Measurements from ENCODE around the gene VSIG10.
"Not testable (repeated sequence)": the region's sequence is repeated elsewhere in the genome, so short reads cannot be mapped to it uniquely, and the experiment has no call there.

The VSIG10 gene

GRCh38 chr12:118103201-118103600 lies 610 bp downstream of the VSIG10 start:
- no peak for DNase-seq

- no peak for DNase-seq
Observed at GRCh38 chr12:118102609-118103008, 1.2 kb downstream of the VSIG10 start.

GRCh38 chr12:118102070-118102469 lies 1.7 kb downstream of the VSIG10 start:
- no peak for DNase-seq

- no peak for DNase-seq
Observed at GRCh38 chr12:118101051-118101450, 2.8 kb downstream of the VSIG10 start.

- no peak for DNase-seq
Observed at GRCh38 chr12:118098911-118099671, 4.7 kb downstream of the VSIG10 start.

- DNase-seq = no peak
Observed at GRCh38 chr12:118098401-118098800, 5.4 kb downstream of the VSIG10 start.

GRCh38 chr12:118094039-118094438 lies 9.8 kb downstream of the VSIG10 start:
- no peak for DNase-seq

- DNase-seq = no peak
Observed at GRCh38 chr12:118089782-118090181, 14.0 kb downstream of the VSIG10 start.

GRCh38 chr12:118082161-118082560 lies 21.6 kb downstream of the VSIG10 start:
- no peak for DNase-seq

- not testable (repeated sequence) for DNase-seq
Observed at GRCh38 chr12:118081521-118081920, 22.3 kb downstream of the VSIG10 start.

GRCh38 chr12:118073768-118074167 lies 30.0 kb downstream of the VSIG10 start:
- DNase-seq = no peak

GRCh38 chr12:118070650-118071049 lies 33.2 kb downstream of the VSIG10 start:
- DNase-seq = no peak

- DNase-seq = no peak
Observed at GRCh38 chr12:118068445-118068844, 35.4 kb downstream of the VSIG10 start.

- no peak for DNase-seq
Observed at GRCh38 chr12:118065380-118065779, 38.4 kb downstream of the VSIG10 start.

GRCh38 chr12:118064608-118065007 lies 39.2 kb downstream of the VSIG10 start:
- no peak for DNase-seq

GRCh38 chr12:118063576-118064391 lies 40.0 kb downstream of the VSIG10 start:
- no peak for DNase-seq

- DNase-seq = no peak
Observed at GRCh38 chr12:118061873-118062843, 41.7 kb downstream of the VSIG10 start.

GRCh38 chr12:118061011-118061872 lies 42.6 kb downstream of the VSIG10 start, which contains the start of gene WSB2:
Gene WSB2, minus strand, starts transcription at chr12:118061179. Its CDS starts 131 bp downstream, at chr12:118061048.
- peak; percentile 40 for DNase-seq

GRCh38 chr12:118060301-118061010 lies 43.4 kb downstream of the VSIG10 start:
- DNase-seq = no peak

- DNase-seq = no peak
Observed at GRCh38 chr12:118059341-118060191, 44.2 kb downstream of the VSIG10 start.
